HUES48 (cell line): Measurements from ENCODE around the gene POLH.
"Not testable (repeated sequence)": the region's sequence is repeated elsewhere in the genome, so short reads cannot be mapped to it uniquely, and the experiment has no call there.

ENCODE experiments used
- H3K27ac ChIP-seq: one replicate; pipeline ENCODE4 v1.7.0; 2013; ENCODE audit warnings: low read depth, low read length, inconsistent platforms
- H3K27me3 ChIP-seq: 2 replicates; pipeline ENCODE4 v1.6.1; 2013; ENCODE audit warnings: mild to moderate bottlenecking, low read length; ENCODE audit not compliant: control insufficient read depth, insufficient read depth
- H3K36me3 ChIP-seq: 2 replicates; pipeline ENCODE4 v1.6.1; 2013; ENCODE audit warnings: low read length; ENCODE audit not compliant: control insufficient read depth, insufficient read depth
- H3K4me1 ChIP-seq: 2 replicates; pipeline ENCODE4 v1.6.1; 2013; ENCODE audit warnings: mild to moderate bottlenecking, low read length; ENCODE audit not compliant: control insufficient read depth, insufficient read depth
- H3K4me3 ChIP-seq: 2 replicates; pipeline ENCODE4 v1.5.1; 2013; ENCODE audit warnings: mild to moderate bottlenecking, low read depth, low read length
- H3K9ac ChIP-seq: 2 replicates; pipeline ENCODE4 v1.6.1; 2013; ENCODE audit warnings: mild to moderate bottlenecking, low read depth, low read length, moderate library complexity
- H3K9me3 ChIP-seq: 2 replicates; pipeline ENCODE4 v1.6.1; 2013; ENCODE audit warnings: low read length; ENCODE audit not compliant: control insufficient read depth, insufficient read depth

The POLH gene

DNA sequence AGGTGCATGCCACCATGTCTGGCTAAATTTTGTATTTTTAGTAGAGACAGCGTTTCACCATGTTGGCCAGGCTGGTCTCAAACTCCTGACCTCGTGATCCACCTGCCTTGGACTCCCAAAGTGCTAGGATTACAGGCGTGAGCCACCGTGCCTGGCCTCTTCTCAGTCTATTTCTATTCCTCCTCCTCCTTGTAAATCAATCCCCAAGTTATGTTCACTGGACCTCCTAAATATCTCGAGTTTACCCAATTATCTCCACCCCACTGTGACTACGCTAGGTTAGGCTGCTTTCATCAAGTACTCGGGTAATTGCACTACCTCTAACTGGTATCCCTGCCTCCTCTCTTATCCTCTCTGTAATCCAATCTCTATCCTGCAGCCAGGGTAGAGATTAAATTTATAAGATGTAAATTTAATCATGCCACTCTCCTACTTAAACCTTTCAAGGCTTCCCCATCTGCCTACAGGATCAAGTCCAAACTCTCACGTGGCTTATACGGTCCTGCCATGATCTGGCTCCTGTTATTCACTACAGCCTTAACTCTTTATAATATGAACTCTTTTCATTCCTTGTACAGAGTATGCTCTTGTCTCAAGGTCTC, 58.8 kb downstream of the POLH start:
- Histone ChIP-seq H3K4me1 (peaks cover 4% of the 10 kb centered on the region), H3K9me3 (no peaks in the 10 kb centered on the region), H3K27me3 (no peaks in the 10 kb centered on the region), H3K9ac (no peak overlapping the region), H3K27ac (no peak overlapping the region), H3K4me3 (no peak overlapping the region; the same call in 1 of the 2 replicates), H3K36me3 (peaks cover 18% of the 10 kb centered on the region)

DNA sequence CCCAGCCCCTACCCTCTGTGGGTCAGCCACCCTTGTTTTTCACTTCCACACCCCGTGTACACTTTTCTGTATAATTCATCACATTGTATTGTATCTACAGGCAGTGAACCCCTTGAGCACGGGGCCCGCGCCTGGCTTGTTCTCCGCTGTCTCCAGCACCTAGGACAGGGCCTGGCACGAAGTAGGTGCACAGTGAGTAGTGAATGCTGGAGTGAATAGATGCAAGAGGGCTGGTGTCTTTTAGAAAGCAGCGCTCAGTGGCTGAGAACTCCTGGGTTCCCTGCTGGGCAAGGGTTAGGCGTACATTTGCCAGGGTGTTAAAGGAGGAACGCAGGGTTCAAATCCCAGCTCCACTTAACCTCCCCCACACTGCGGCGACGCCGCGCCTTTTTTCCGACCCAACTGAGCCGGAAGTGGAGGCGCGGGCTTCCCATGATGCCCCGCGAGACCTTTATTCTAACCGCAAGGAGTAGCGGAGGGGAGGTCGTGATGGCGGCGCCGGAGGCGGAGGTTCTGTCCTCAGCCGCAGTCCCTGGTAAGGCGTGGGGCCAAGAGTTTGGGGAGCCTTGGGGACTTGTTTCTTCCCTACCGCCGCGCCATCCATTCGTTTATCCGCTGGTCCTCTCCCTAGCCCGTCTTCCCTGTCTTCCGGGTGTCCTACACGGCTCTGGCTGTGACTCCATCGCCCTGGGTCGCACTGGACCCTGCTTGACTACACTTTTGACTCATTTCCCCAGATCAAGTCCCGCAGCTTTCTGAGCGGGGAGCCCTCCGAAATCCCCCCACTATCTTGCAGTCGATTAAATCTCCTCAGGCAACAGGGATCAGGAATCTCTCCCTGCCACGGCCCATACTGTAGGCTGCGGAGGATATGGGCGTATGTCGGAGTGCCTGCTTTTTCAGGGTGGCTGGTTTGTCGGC, 59.7 kb downstream of the POLH start, which contains the start of gene MAD2L1BP:
Gene MAD2L1BP, plus strand, starts transcription at position 454 of the 921 bp plus-strand sequence. Its CDS starts 36 bp downstream, at position 490.
- H3K4me1 ChIP-seq = no peaks in the 10 kb centered on the region
- H3K9ac ChIP-seq = peak within 1 kb of the TSS; percentile 89
- H3K27ac ChIP-seq = peak within 1 kb of the TSS; percentile 43
- peaks cover 26% of the 10 kb centered on the region for H3K36me3 ChIP-seq
- peak within 1 kb of the TSS; percentile 96 for H3K4me3 ChIP-seq
- H3K27me3 ChIP-seq = no peaks in the 10 kb centered on the region
- no peaks in the 10 kb centered on the region for H3K9me3 ChIP-seq

DNA sequence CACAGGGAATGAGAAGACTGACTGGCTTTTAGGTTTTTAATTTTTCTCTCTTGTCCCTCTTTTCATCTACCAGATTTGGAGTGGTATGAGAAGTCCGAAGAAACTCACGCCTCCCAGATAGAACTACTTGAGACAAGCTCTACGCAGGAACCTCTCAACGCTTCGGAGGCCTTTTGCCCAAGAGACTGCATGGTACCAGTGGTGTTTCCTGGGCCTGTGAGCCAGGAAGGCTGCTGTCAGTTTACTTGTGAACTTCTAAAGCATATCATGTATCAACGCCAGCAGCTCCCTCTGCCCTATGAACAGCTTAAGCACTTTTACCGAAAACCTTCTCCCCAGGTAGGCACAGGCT, 60.3 kb downstream of the POLH start:
- peaks cover 32% of the 10 kb centered on the region for H3K36me3 ChIP-seq
- H3K4me1 ChIP-seq = no peaks in the 10 kb centered on the region
- no peak overlapping the region for H3K27ac ChIP-seq
- no peaks in the 10 kb centered on the region for H3K27me3 ChIP-seq
- no peaks in the 10 kb centered on the region for H3K9me3 ChIP-seq
- H3K4me3 ChIP-seq = peak overlapping the region; percentile 96
- H3K9ac ChIP-seq = peak overlapping the region; percentile 89

DNA sequence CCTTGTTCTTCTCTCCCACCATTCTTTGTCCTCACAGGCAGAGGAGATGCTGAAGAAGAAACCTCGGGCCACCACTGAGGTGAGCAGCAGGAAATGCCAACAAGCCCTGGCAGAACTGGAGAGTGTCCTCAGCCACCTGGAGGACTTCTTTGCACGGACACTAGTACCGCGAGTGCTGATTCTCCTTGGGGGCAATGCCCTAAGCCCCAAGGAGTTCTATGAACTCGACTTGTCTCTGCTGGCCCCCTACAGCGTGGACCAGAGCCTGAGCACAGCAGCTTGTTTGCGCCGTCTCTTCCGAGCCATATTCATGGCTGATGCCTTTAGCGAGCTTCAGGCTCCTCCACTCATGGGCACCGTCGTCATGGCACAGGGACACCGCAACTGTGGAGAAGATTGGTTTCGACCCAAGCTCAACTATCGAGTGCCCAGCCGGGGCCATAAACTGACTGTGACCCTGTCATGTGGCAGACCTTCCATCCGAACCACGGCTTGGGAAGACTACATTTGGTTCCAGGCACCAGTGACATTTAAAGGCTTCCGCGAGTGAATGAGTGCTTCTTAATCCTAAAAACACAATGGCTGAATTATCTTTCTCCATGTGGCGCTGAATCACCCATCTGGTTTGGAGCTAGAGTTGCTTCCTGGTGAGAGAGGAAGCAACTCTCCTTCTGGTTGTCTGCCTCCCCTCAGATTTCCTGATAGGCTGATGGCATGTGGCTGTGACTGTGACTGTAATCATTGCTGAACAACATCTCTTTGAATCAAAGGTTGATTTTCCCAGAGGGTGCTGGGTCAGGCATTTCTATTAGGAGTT, 64.2 kb downstream of the POLH start:
- peaks cover 42% of the 10 kb centered on the region for H3K36me3 ChIP-seq

DNA sequence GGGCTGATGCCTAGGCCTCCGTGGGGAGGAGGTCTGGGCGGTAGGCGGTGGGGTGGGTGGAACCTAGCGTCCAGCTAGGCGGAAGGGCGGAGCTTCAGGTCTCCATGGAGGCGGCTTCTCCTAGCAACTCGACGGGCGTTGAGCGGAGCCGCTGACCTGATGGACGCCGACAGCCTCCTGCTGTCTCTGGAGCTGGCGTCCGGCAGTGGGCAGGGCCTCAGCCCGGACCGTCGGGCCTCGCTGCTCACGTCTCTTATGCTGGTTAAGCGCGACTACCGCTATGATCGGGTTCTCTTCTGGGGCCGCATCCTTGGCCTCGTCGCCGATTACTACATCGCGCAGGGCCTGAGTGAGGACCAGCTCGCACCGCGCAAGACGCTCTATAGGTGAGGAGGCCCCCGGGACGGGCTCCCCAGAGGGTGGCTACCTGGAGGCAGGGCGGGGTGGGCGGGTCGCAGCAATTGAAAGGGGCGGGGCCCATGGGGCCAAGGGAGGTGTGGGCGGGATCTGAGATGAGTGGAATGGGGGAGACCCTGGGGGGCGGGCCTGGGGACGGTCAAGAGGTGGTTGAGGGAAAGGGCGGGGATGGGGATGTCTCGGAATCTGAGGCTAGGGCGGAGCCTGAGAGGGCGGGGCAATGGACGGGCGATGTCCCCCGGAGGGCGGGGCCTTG, 69.1 kb downstream of the POLH start, which contains the start of gene RSPH9:
Gene RSPH9, plus strand, starts transcription at position 97 of the 673 bp plus-strand sequence. Its CDS starts 63 bp downstream, at position 160.
- Histone ChIP-seq H3K36me3 (peaks cover 22% of the 10 kb centered on the region), H3K9me3 (no peaks in the 10 kb centered on the region), H3K4me3 (peak within 1 kb of the TSS; percentile 77), H3K27ac (peak within 1 kb of the TSS; percentile 67), H3K27me3 (no peaks in the 10 kb centered on the region), H3K4me1 (peaks cover 4% of the 10 kb centered on the region; the same call in 1 of the 2 replicates), H3K9ac (peak within 1 kb of the TSS; percentile 27; the same call in 1 of the 2 replicates)

More for the DNA sequence above, 64.2 kb downstream of the POLH start:
- peak overlapping the region; percentile 61 for H3K27ac ChIP-seq
- H3K27me3 ChIP-seq = no peaks in the 10 kb centered on the region
- no peak overlapping the region for H3K4me3 ChIP-seq
- H3K4me1 ChIP-seq = peaks cover 4% of the 10 kb centered on the region; the same call in 1 of the 2 replicates
- no peaks in the 10 kb centered on the region for H3K9me3 ChIP-seq
- H3K9ac ChIP-seq = no peak overlapping the region

DNA sequence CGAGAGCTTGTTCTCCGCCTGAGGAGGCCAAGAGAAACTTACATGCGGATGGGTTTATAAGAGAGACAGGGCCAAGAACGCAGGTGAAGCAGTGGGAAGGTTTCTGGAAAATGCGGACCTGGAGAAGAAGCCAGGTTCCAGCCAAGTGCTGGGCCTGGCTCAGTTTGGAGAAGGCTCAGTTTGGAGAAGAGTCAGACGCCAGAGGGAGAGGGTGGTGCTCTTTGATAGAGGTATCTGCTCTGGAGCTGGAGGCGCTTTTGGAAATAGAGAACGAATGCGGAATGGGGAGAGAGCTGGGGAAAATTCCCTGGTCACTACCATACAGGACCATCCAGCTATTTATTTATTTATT, 69.6 kb downstream of the POLH start:
- Histone ChIP-seq H3K27ac (no peak overlapping the region), H3K9ac (no peak overlapping the region), H3K9me3 (no peaks in the 10 kb centered on the region), H3K27me3 (no peaks in the 10 kb centered on the region), H3K36me3 (peaks cover 17% of the 10 kb centered on the region), H3K4me1 (peaks cover 4% of the 10 kb centered on the region; the same call in 1 of the 2 replicates), H3K4me3 (peak overlapping the region; percentile 67)

DNA sequence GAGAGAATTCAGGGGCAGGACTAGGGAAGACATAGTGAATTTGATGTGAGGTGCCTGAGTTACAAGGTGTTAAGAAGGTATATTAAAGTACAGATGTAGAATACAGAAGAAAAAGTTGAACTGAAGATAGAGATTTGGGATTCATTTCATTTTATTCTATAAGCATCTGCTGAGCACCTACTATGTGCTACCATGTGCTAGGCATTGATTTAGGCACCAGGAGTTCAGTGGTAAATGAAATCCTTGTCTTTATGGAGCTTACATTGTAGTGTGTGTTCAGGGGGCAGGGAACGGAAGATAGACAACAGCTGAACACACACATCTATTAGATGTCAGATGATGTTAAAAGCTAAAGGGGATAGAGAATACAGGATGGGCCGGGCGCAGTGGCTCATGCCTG, 71.6 kb downstream of the POLH start:
- Histone ChIP-seq H3K4me3 (no peak overlapping the region), H3K9me3 (no peaks in the 10 kb centered on the region), H3K36me3 (no peaks in the 10 kb centered on the region), H3K27ac (no peak overlapping the region), H3K4me1 (peaks cover 4% of the 10 kb centered on the region; the same call in 1 of the 2 replicates), H3K27me3 (no peaks in the 10 kb centered on the region), H3K9ac (no peak overlapping the region)

DNA sequence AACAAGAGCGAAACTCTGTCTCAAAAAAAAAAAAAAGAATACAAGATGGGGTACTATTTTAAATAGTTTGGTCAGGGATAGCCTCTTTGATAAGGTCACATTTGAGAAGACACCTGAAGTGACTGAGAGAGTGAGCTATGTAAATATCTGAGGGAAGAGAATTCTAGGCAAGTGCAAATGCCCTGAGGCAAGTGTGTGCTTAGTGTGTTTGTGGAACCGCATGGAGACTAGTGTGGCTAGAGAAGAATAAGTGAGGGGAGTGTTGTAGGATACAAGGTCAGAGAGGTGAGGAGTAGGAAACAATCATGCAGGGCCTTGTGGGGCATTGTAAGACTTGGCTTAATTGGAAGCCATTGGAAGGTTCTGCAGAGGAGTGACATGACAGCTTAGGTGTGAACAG, 72.3 kb downstream of the POLH start:
- Histone ChIP-seq H3K4me3 (no peak overlapping the region), H3K27me3 (no peaks in the 10 kb centered on the region), H3K9ac (no peak overlapping the region), H3K4me1 (peaks cover 4% of the 10 kb centered on the region; the same call in 1 of the 2 replicates), H3K36me3 (no peaks in the 10 kb centered on the region), H3K27ac (no peak overlapping the region), H3K9me3 (no peaks in the 10 kb centered on the region)

DNA sequence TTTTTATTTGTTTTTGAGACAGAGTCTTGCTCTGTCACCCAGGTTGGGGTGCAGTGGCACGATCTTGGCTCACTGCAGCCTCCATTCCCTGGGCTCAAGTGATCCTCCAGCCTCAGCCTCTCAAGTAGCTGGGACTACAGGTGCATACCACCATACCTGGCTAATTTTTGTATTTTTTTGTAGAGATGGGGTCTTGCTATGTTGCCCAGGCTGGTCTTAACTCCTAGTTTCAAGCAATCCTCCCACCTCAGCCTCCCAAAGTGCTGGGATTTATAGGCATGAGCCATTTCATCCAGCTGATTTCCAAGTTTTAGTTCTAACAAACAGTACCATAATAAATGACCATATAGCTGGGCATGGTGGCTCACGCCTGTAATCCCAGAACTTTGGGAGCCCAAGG, 76.8 kb downstream of the POLH start:
- not testable (repeated sequence) for H3K27ac ChIP-seq, H3K4me1 ChIP-seq, H3K27me3 ChIP-seq, H3K9me3 ChIP-seq, H3K9ac ChIP-seq, H3K4me3 ChIP-seq, H3K36me3 ChIP-seq

DNA sequence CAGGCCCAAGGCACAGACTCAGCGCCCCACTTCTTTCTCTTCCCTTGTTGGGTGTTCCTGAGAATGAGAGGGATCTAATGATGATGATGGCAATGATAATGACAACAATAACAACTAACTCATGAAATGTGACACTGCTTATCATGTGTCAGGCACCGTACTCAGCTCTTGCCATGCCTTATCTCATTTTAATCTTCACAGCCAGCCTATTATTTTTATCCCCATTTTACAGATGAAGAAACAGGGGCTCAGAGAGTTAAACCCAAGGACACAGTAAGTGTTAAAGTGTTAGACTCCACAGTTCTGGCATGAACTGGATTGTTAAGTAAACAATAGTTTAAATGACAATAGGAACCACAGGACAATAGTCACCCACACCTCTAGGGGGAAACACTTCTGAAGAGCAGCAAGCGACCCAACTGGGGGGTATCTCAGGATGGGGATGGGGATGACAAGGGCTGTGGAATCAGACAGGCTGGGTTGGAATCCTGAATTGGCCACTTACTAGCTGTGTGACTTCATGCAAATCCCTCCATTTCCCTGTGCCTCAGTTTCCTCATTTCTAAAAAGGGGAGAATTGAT, 81.3 kb downstream of the POLH start:
- H3K27me3 ChIP-seq = no peaks in the 10 kb centered on the region
- H3K9ac ChIP-seq = no peak overlapping the region
- H3K36me3 ChIP-seq = no peaks in the 10 kb centered on the region
- H3K4me3 ChIP-seq = no peak overlapping the region
- 0 out of 2 replicates have a peak, but pooled peaks cover 2% of the 10 kb centered on the region for H3K9me3 ChIP-seq
- 0 out of 2 replicates have a peak, but pooled peaks cover 8% of the 10 kb centered on the region for H3K4me1 ChIP-seq
- no peak overlapping the region for H3K27ac ChIP-seq
